GM12878 (cell line): ENCODE data around the gene EFNA2. TPM values are rescaled to one million over a fixed set of nuclear protein-coding genes. Genes with fewer than 3 reads are reported as not detected.
A peak's percentile ranks its signal among the peaks of the same experiment; 100 is the strongest.

Experiments used
- BRCA1 ChIP-seq: IDR thresholded peaks from 2 replicates; pipeline ENCODE4 v1.6.1; 2011; ENCODE audit warnings: low read depth, low read length, improper control_type of control experiment
- CHD1 ChIP-seq: IDR thresholded peaks from 2 replicates; pipeline ENCODE4 v1.6.1; 2012; ENCODE audit warnings: low read depth, low read length, improper control_type of control experiment
- E2F8 ChIP-seq: fragments of 450-650 bp; IDR thresholded peaks from 2 replicates; pipeline ENCODE4 v1.6.1; 2018; ENCODE audit warnings: mild to moderate bottlenecking, low read depth, moderate library complexity; ENCODE audit not compliant: partially characterized antibody
- FOS ChIP-seq: IDR thresholded peaks from 3 replicates; pipeline ENCODE4 v1.6.1; 2011; ENCODE audit warnings: borderline replicate concordance; ENCODE audit not compliant: insufficient read length; ENCODE audit errors: extremely low read depth
- HCFC1 ChIP-seq: fragments of 150-350 bp; IDR thresholded peaks from 2 replicates; pipeline ENCODE4 v1.6.1; 2014; ENCODE audit warnings: low read length
- IRF5 ChIP-seq: fragments of 450-650 bp; IDR thresholded peaks from 2 replicates; pipeline ENCODE4 v1.6.1; 2017; ENCODE audit warnings: borderline replicate concordance
- LARP7 ChIP-seq: fragments of 450-650 bp; IDR thresholded peaks from 2 replicates; pipeline ENCODE4 v1.6.1; 2017; ENCODE audit warnings: mild to moderate bottlenecking
- NFYA ChIP-seq: IDR thresholded peaks from 2 replicates; pipeline ENCODE4 v1.6.1; 2011; ENCODE audit warnings: low read depth, mild to moderate bottlenecking, low read length, improper control_type of control experiment, borderline replicate concordance
- NFYB ChIP-seq: IDR thresholded peaks from 2 replicates; pipeline ENCODE4 v1.6.1; 2011; ENCODE audit warnings: low read depth, mild to moderate bottlenecking, low read length, improper control_type of control experiment, moderate library complexity; ENCODE audit not compliant: insufficient read depth
- NRF1 ChIP-seq: conservative IDR thresholded peaks from 2 replicates; pipeline ENCODE4 v1.6.1; 2011; ENCODE audit warnings: mild to moderate bottlenecking, low read depth, low read length, improper control_type of control experiment
- PML ChIP-seq: IDR thresholded peaks from 2 replicates; pipeline ENCODE4 v1.6.1; 2012; ENCODE audit warnings: low read length, inconsistent platforms
- POLR2AphosphoS2 ChIP-seq: IDR thresholded peaks from 2 replicates; pipeline ENCODE4 v1.6.1; 2011; ENCODE audit warnings: low read depth, mild to moderate bottlenecking, low read length, improper control_type of control experiment, moderate library complexity
- RAD51 ChIP-seq: fragments of 450-650 bp; IDR thresholded peaks from 2 replicates; pipeline ENCODE4 v1.6.1; 2016; ENCODE audit warnings: moderate library complexity, mild to moderate bottlenecking, inconsistent platforms
- RELB ChIP-seq: fragments of 450-650 bp; IDR thresholded peaks from 2 replicates; pipeline ENCODE4 v1.6.1; 2017; ENCODE audit warnings: low read depth, mild to moderate bottlenecking, moderate library complexity
- SPI1 ChIP-seq: IDR thresholded peaks from 2 replicates; pipeline ENCODE4 v1.6.1; 2011; ENCODE audit warnings: low read depth, mild to moderate bottlenecking, low read length, moderate library complexity, borderline replicate concordance; ENCODE audit not compliant: insufficient read depth
- SUPT20H ChIP-seq: IDR thresholded peaks from 2 replicates; pipeline ENCODE4 v1.6.1; 2011; ENCODE audit warnings: low read depth, mild to moderate bottlenecking, low read length, moderate library complexity, borderline replicate concordance; ENCODE audit not compliant: control insufficient read depth
- USF1 ChIP-seq: IDR thresholded peaks from 2 replicates; pipeline ENCODE4 v1.6.1; 2011; ENCODE audit warnings: borderline replicate concordance, low read depth, mild to moderate bottlenecking, moderate library complexity, mixed read lengths, low read length; ENCODE audit not compliant: insufficient read depth; ENCODE audit errors: extremely low read length
- ZBTB11 ChIP-seq: fragments of 450-650 bp; formaldehyde crosslinking; IDR thresholded peaks from 2 replicates; pipeline ENCODE4 v1.5.0; 2022; ENCODE audit warnings: mild to moderate bottlenecking, missing genetic modification characterization
- polyA plus RNA-seq, 11 experiments: library from polyadenylated mRNA; depleted of rRNA in 4 of 11; unstranded in 6 of 11; stranded (reverse) in 5 of 11; fragments of >200 nt; fragmentation: Nextera tagmentation in 4 of 11; fragmentation: Illumina TruSeq in 1 of 11; extraction: Ambion mirVana in 4 of 11; extraction: Trizol in 1 of 11; gene quantifications; 1 replicate in 1 of 11; 2 replicates in 10 of 11; pipeline versions ENCODE4 v1.2.1 to v1.2.3, GENCODE V29; 2011 to 2016; ENCODE audit warnings: inconsistent platforms in 2 of 11, missing spikeins in 2 of 11, low read depth in 1 of 11
- total RNA-seq, 4 experiments: library from RNA; depleted of rRNA in 3 of 4; stranded (reverse); fragments of >200 nt in 3 of 4; fragmentation: Illumina TruSeq in 1 of 4; extraction: Trizol in 1 of 4; gene quantifications; 2 replicates each; pipeline versions ENCODE4 v1.2.1 to v1.2.3, GENCODE V29; 2013 to 2021

Gene EFNA2
- total and polyA plus RNA-seq, 10 of the 15 experiments (the other 5 are each of a cell fraction or from before 2014, with no cell fraction given), result not detected

- TF ChIP-seq CHD1, result no peak
- TF ChIP-seq E2F8, result no peak
- TF ChIP-seq RELB, result no peak
- no peak for TF ChIP-seq FOS
- no peak for TF ChIP-seq USF1
- TF ChIP-seq IRF5, result no peak
- no peak for TF ChIP-seq NFYB
- TF ChIP-seq NFYA, result no peak
- no peak for TF ChIP-seq BRCA1
- TF ChIP-seq HCFC1, result peak; percentile 42
- TF ChIP-seq SUPT20H, result no peak
- TF ChIP-seq POLR2AphosphoS2, result no peak
- TF ChIP-seq ZBTB11 (CRISPR knock-in tag), result no peak
- TF ChIP-seq PML, result no peak
- no peak for TF ChIP-seq RAD51
- no peak for TF ChIP-seq SPI1
- no peak; the same call in none of the 2 replicates for TF ChIP-seq LARP7
- TF ChIP-seq NRF1, result peak; percentile 82
Measured at GRCh38 chr19:1239796-1240737, 45.6 kb upstream of the EFNA2 start (continued).
